Astrocyte of the spinal cord (primary cell): Measurements from ENCODE around the gene CCDC183.
A peak's percentile ranks its signal among the peaks of the same experiment; 100 is the strongest.
"Not testable (repeated sequence)": the region's sequence is repeated elsewhere in the genome, so short reads cannot be mapped to it uniquely, and the experiment has no call there.

Source experiments
- DNase-seq: peaks from one replicate; pipeline ENCODE4 v3.0.0; 2011; ENCODE audit warnings: low read depth, low spot score
- H3K4me3 ChIP-seq: 2 replicates; pipeline ENCODE4 v1.5.1; 2011; ENCODE audit warnings: low read depth, mild to moderate bottlenecking, low read length, moderate library complexity
- CTCF ChIP-seq: IDR thresholded peaks from 2 replicates; pipeline ENCODE4 v1.5.1; 2012; ENCODE audit warnings: low read depth, mild to moderate bottlenecking, low read length, inconsistent platforms
- in situ Hi-C: cut with HindIII; loops from 2 replicates; pipeline ENCODE4 v1.10.0; 2017; ENCODE audit warnings: low sequenced_read_pairs

Gene CCDC183

GRCh38 chr9:136842380-136842948 lies 46.3 kb downstream of the CCDC183 start, which contains the start of gene AJM1:
Gene AJM1, plus strand, starts transcription at chr9:136842478. Its CDS starts 1,937 bp downstream, at chr9:136844415.
- peak within 1 kb of the TSS; percentile 52 for H3K4me3 ChIP-seq
- TF ChIP-seq CTCF: peak; percentile 90
- in situ Hi-C loops: not testable (repeated sequence)
- DNase-seq: peak; percentile 76

- DNase-seq, in situ Hi-C loops, H3K4me3 ChIP-seq: not testable (repeated sequence)
These were observed 47.1 kb downstream of the CCDC183 start for GRCh38 chr9:136843159-136843800.

GRCh38 chr9:136843801-136844740 lies 47.9 kb downstream of the CCDC183 start:
- peak; percentile 49 for TF ChIP-seq CTCF
- in situ Hi-C loops, DNase-seq, H3K4me3 ChIP-seq: not testable (repeated sequence)

- no peak overlapping the region for H3K4me3 ChIP-seq
These were observed 48.8 kb downstream of the CCDC183 start for GRCh38 chr9:136844761-136845464.

GRCh38 chr9:136845465-136846260 lies 49.5 kb downstream of the CCDC183 start:
- DNase-seq: no peak
- in situ Hi-C loops: no loop called here
- TF ChIP-seq CTCF: no peak
- H3K4me3 ChIP-seq: no peak overlapping the region

More at GRCh38 chr9:136844761-136845464, 48.8 kb downstream of the CCDC183 start:
- TF ChIP-seq CTCF: no peak
- in situ Hi-C loops: no loop called here
- no peak for DNase-seq

- in situ Hi-C loops: no loop called here
- DNase-seq: no peak
- TF ChIP-seq CTCF: no peak
- H3K4me3 ChIP-seq: no peak overlapping the region
These were observed 50.4 kb downstream of the CCDC183 start for GRCh38 chr9:136846376-136847087.
